Measurements from ENCODE around the gene FOXRED1. TPM values are rescaled to one million over a fixed set of nuclear protein-coding genes. Genes with fewer than 3 reads are reported as not detected.
A peak's percentile ranks its signal among the peaks of the same experiment; 100 is the strongest.

Gene FOXRED1
- total RNA-seq = 8.3 and 11.6 TPM in 2 replicates

GRCh38 chr11:126268708-126269579 lies at the start of gene FOXRED1, which contains the start of gene SRPRA:
FOXRED1 (plus strand) TSS chr11:126269154; CDS start chr11:126269207, 53 bp downstream.
SRPRA (minus strand) TSS chr11:126268895; CDS start chr11:126268804, 91 bp downstream.
- peaks cover 16% of the 10 kb centered on the region for H3K4me1 ChIP-seq (ENCODE audit: insufficient read depth, low read length)
- DNase-seq (ENCODE audit: insufficient read length, low spot score, missing footprints) = peak; percentile 100
- no peaks in the 10 kb centered on the region for H3K27me3 ChIP-seq (ENCODE audit: insufficient read depth, low read length)
- H3K4me2 ChIP-seq (ENCODE audit: insufficient read depth, low read length) = peak within 1 kb of the TSS; percentile 99
- peaks cover 48% of the 10 kb centered on the region for H3K79me2 ChIP-seq (ENCODE audit: insufficient read depth, low read length)
- peaks cover 44% of the 10 kb centered on the region for H3K36me3 ChIP-seq (ENCODE audit: insufficient read depth, low read length)
- peak within 1 kb of the TSS; percentile 86 for H3K4me3 ChIP-seq (ENCODE audit: insufficient read depth, low read length)
- H4K20me1 ChIP-seq (ENCODE audit: insufficient read depth, low read length) = no peaks in the 10 kb centered on the region
- peak within 1 kb of the TSS; percentile 92 for H3K27ac ChIP-seq (ENCODE audit: low read depth, low read length)
- H2AFZ ChIP-seq (ENCODE audit: low read length) = peak within 1 kb of the TSS; percentile 94
- TF ChIP-seq, protein P1, sequence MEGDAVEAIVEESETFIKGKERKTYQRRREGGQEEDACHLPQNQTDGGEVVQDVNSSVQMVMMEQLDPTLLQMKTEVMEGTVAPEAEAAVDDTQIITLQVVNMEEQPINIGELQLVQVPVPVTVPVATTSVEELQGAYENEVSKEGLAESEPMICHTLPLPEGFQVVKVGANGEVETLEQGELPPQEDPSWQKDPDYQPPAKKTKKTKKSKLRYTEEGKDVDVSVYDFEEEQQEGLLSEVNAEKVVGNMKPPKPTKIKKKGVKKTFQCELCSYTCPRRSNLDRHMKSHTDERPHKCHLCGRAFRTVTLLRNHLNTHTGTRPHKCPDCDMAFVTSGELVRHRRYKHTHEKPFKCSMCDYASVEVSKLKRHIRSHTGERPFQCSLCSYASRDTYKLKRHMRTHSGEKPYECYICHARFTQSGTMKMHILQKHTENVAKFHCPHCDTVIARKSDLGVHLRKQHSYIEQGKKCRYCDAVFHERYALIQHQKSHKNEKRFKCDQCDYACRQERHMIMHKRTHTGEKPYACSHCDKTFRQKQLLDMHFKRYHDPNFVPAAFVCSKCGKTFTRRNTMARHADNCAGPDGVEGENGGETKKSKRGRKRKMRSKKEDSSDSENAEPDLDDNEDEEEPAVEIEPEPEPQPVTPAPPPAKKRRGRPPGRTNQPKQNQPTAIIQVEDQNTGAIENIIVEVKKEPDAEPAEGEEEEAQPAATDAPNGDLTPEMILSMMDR (IDR thresholded peaks at IDR 0.05; ENCODE audit: extremely low read depth, low read depth, low read length) = no peak
- H3K9me3 ChIP-seq (ENCODE audit: low read depth, low read length) = no peaks in the 10 kb centered on the region

DNA sequence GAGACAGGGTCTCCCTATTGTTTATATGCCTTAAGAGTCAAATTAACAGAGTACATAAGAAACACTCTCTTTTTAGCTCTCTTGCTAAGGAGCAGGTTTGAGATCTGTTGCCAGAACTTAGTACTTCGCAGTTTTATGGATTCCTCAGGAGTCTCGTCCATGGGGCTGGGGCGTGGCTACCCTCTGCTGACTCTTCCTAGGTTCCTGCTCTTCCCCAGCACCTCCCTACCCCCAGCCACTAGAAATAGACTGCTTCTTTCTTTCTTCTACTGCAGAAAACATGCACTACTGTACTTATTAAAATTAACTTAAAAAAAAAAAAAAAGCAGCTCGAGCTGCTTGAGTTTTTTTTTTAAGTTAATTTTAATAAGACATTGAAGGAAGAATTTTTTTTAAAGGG lies 49.4 kb upstream of the FOXRED1 start:
- Histone ChIP-seq H4K20me1 (ENCODE audit: insufficient read depth, low read length) (peaks cover 38% of the 10 kb centered on the region), H2AFZ (ENCODE audit: low read length) (no peak overlapping the region), H3K36me3 (ENCODE audit: insufficient read depth, low read length) (no peaks in the 10 kb centered on the region), H3K27ac (ENCODE audit: low read depth, low read length) (no peak overlapping the region), H3K4me3 (ENCODE audit: insufficient read depth, low read length) (no peak overlapping the region), H3K27me3 (ENCODE audit: insufficient read depth, low read length) (no peaks in the 10 kb centered on the region), H3K9me3 (ENCODE audit: low read depth, low read length) (no peaks in the 10 kb centered on the region), H3K79me2 (ENCODE audit: insufficient read depth, low read length) (peaks cover 89% of the 10 kb centered on the region), H3K4me1 (ENCODE audit: insufficient read depth, low read length) (no peaks in the 10 kb centered on the region), H3K4me2 (ENCODE audit: insufficient read depth, low read length) (no peak overlapping the region)
- DNase-seq (ENCODE audit: insufficient read length, low spot score, missing footprints) = no peak
- TF ChIP-seq, protein P1 (IDR thresholded peaks at IDR 0.05; ENCODE audit: extremely low read depth, low read depth, low read length) = no peak

- no peak for DNase-seq (ENCODE audit: insufficient read length, low spot score, missing footprints)
- Histone ChIP-seq H2AFZ (ENCODE audit: low read length) (no peak overlapping the region), H3K4me3 (ENCODE audit: insufficient read depth, low read length) (no peak overlapping the region), H3K79me2 (ENCODE audit: insufficient read depth, low read length) (peaks cover 66% of the 10 kb centered on the region), H3K4me2 (ENCODE audit: insufficient read depth, low read length) (no peak overlapping the region), H3K27ac (ENCODE audit: low read depth, low read length) (no peak overlapping the region), H3K4me1 (ENCODE audit: insufficient read depth, low read length) (no peaks in the 10 kb centered on the region), H3K27me3 (ENCODE audit: insufficient read depth, low read length) (no peaks in the 10 kb centered on the region), H4K20me1 (ENCODE audit: insufficient read depth, low read length) (peaks cover 24% of the 10 kb centered on the region), H3K36me3 (ENCODE audit: insufficient read depth, low read length) (no peaks in the 10 kb centered on the region), H3K9me3 (ENCODE audit: low read depth, low read length) (no peaks in the 10 kb centered on the region)
- TF ChIP-seq, protein P1 (IDR thresholded peaks at IDR 0.05; ENCODE audit: extremely low read depth, low read depth, low read length) = no peak
These were observed 44.2 kb upstream of the FOXRED1 start for GRCh38 chr11:126224647-126225294.

- Histone ChIP-seq H2AFZ (ENCODE audit: low read length) (no peak overlapping the region), H3K4me1 (ENCODE audit: insufficient read depth, low read length) (no peaks in the 10 kb centered on the region), H3K27ac (ENCODE audit: low read depth, low read length) (no peak overlapping the region), H3K4me2 (ENCODE audit: insufficient read depth, low read length) (no peak overlapping the region), H3K4me3 (ENCODE audit: insufficient read depth, low read length) (no peak overlapping the region), H3K9me3 (ENCODE audit: low read depth, low read length) (no peaks in the 10 kb centered on the region), H3K36me3 (ENCODE audit: insufficient read depth, low read length) (no peaks in the 10 kb centered on the region), H3K79me2 (ENCODE audit: insufficient read depth, low read length) (peaks cover 64% of the 10 kb centered on the region), H3K27me3 (ENCODE audit: insufficient read depth, low read length) (no peaks in the 10 kb centered on the region), H4K20me1 (ENCODE audit: insufficient read depth, low read length) (peaks cover 22% of the 10 kb centered on the region)
- TF ChIP-seq, protein P1 (IDR thresholded peaks at IDR 0.05; ENCODE audit: extremely low read depth, low read depth, low read length) = no peak
- DNase-seq (ENCODE audit: insufficient read length, low spot score, missing footprints) = no peak
These were observed 43.7 kb upstream of the FOXRED1 start for GRCh38 chr11:126225295-126225665.
